Endothelial cell (in vitro differentiated cells): ENCODE results near the gene ANXA3. TPM values are rescaled to one million over a fixed set of nuclear protein-coding genes. Genes with fewer than 3 reads are reported as not detected.

Experiments used
- DNase-seq: peaks from one replicate; pipeline ENCODE4 v3.0.0; 2021; ENCODE audit warnings: low spot score
- H3K27ac Mint-ChIP-seq: one replicate; pipeline ENCODE4 v1.8.0; 2021; ENCODE audit warnings: mixed read lengths, inconsistent platforms; ENCODE audit not compliant: unreplicated experiment
- H3K27me3 Mint-ChIP-seq: one replicate; pipeline ENCODE4 v1.8.0; 2021; ENCODE audit warnings: mild to moderate bottlenecking, moderate library complexity, mixed read lengths, inconsistent platforms; ENCODE audit not compliant: unreplicated experiment
- H3K36me3 Mint-ChIP-seq: one replicate; pipeline ENCODE4 v1.8.0; 2021; ENCODE audit warnings: mild to moderate bottlenecking, low read depth, mixed read lengths, inconsistent platforms; ENCODE audit not compliant: unreplicated experiment
- H3K4me1 Mint-ChIP-seq: one replicate; pipeline ENCODE4 v1.8.0; 2021; ENCODE audit warnings: mild to moderate bottlenecking, mixed read lengths, inconsistent platforms; ENCODE audit not compliant: unreplicated experiment
- H3K4me3 Mint-ChIP-seq: one replicate; pipeline ENCODE4 v1.8.0; 2021; ENCODE audit warnings: mild to moderate bottlenecking, mixed read lengths, inconsistent platforms; ENCODE audit not compliant: unreplicated experiment
- H3K9me3 Mint-ChIP-seq: one replicate; pipeline ENCODE4 v1.8.0; 2021; ENCODE audit warnings: mixed read lengths, inconsistent platforms; ENCODE audit not compliant: unreplicated experiment
- CTCF ChIP-seq: fragments of 200-600 bp; sonication (generic); IDR thresholded peaks from one replicate; pipeline ENCODE4 v1.5.0; 2021; ENCODE audit warnings: antibody characterized with exemption; ENCODE audit not compliant: unreplicated experiment
- total RNA-seq: library from RNA; stranded (reverse); fragmentation: NEBNext Ultra II Directional; extraction: Animal tissue kit (Norgen Biotek cat#: 25700); gene quantifications from one replicate; pipeline ENCODE4 v1.2.1, GENCODE V29; 2021; ENCODE audit not compliant: unreplicated experiment

The ANXA3 gene
- total RNA-seq, 1 donor from 2014 or later = 30.4 TPM

- DNase-seq = no peak
- TF ChIP-seq CTCF = no peak
- peak overlapping the region; percentile 83 for H3K4me3 Mint-ChIP-seq
- H3K36me3 Mint-ChIP-seq = peaks cover 10% of the 10 kb centered on the region
- H3K4me1 Mint-ChIP-seq = peaks cover 16% of the 10 kb centered on the region
- peaks cover 3% of the 10 kb centered on the region for H3K27me3 Mint-ChIP-seq
- peak overlapping the region; percentile 80 for H3K27ac Mint-ChIP-seq
- no peaks in the 10 kb centered on the region for H3K9me3 Mint-ChIP-seq
Measured at GRCh38 chr4:78552389-78553042, 946 bp downstream of the ANXA3 start.

- no peak overlapping the region for H3K27ac Mint-ChIP-seq
Measured at GRCh38 chr4:78553043-78553396, 1.4 kb downstream of the ANXA3 start.

GRCh38 chr4:78553529-78554060 lies 2.0 kb downstream of the ANXA3 start:
- peaks cover 10% of the 10 kb centered on the region for H3K36me3 Mint-ChIP-seq
- H3K27ac Mint-ChIP-seq = no peak overlapping the region
- H3K9me3 Mint-ChIP-seq = no peaks in the 10 kb centered on the region
- peaks cover 3% of the 10 kb centered on the region for H3K27me3 Mint-ChIP-seq
- DNase-seq = no peak
- H3K4me3 Mint-ChIP-seq = no peak overlapping the region
- peaks cover 16% of the 10 kb centered on the region for H3K4me1 Mint-ChIP-seq
- TF ChIP-seq CTCF = no peak

More at GRCh38 chr4:78553043-78553396, 1.4 kb downstream of the ANXA3 start:
- TF ChIP-seq CTCF = no peak
- Mint-ChIP-seq H3K9me3 (no peaks in the 10 kb centered on the region), H3K4me1 (peaks cover 16% of the 10 kb centered on the region), H3K27me3 (peaks cover 3% of the 10 kb centered on the region), H3K36me3 (peaks cover 10% of the 10 kb centered on the region), H3K4me3 (no peak overlapping the region)
- no peak for DNase-seq

GRCh38 chr4:78556665-78557064 lies 5.1 kb downstream of the ANXA3 start:
- H3K4me3 Mint-ChIP-seq = no peak overlapping the region
- peaks cover 3% of the 10 kb centered on the region for H3K27me3 Mint-ChIP-seq
- H3K4me1 Mint-ChIP-seq = peaks cover 13% of the 10 kb centered on the region
- H3K27ac Mint-ChIP-seq = no peak overlapping the region
- H3K36me3 Mint-ChIP-seq = peaks cover 10% of the 10 kb centered on the region
- TF ChIP-seq CTCF = no peak
- H3K9me3 Mint-ChIP-seq = no peaks in the 10 kb centered on the region
- DNase-seq = no peak

- DNase-seq = no peak
- H3K4me1 Mint-ChIP-seq = peaks cover 18% of the 10 kb centered on the region
Measured at GRCh38 chr4:78557841-78558240, 6.3 kb downstream of the ANXA3 start.

More at GRCh38 chr4:78557841-78558240, 6.3 kb downstream of the ANXA3 start:
- no peak overlapping the region for H3K27ac Mint-ChIP-seq
- no peak overlapping the region for H3K4me3 Mint-ChIP-seq
- peaks cover 3% of the 10 kb centered on the region for H3K27me3 Mint-ChIP-seq
- H3K9me3 Mint-ChIP-seq = no peaks in the 10 kb centered on the region
- no peak for TF ChIP-seq CTCF
- peaks cover 13% of the 10 kb centered on the region for H3K36me3 Mint-ChIP-seq
